Activated CD8-positive, alpha-beta T cell treated with anti-CD3 and anti-CD28 coated beads for 36 hours (primary cell): ENCODE data around the gene MICAL3. TPM values are rescaled to one million over a fixed set of nuclear protein-coding genes. Genes with fewer than 3 reads are reported as not detected.

Experiments
- ATAC-seq: fragments of 200-7000 bp; cut with Tn5 transposase; one replicate; pipeline ENCODE4 v1.10.0; 2021; ENCODE audit warnings: mild to moderate bottlenecking, moderate library complexity
- CTCF ChIA-PET: fragments of 350-600 bp; sonication (Branson Sonifier 250); formaldehyde crosslinking; loops from one replicate; lab custom pipeline; 2021; ENCODE audit warnings: antibody characterized with exemption; lab: Charles Lee
- POLR2A ChIA-PET: fragments of 350-600 bp; sonication (Branson Sonifier 250); formaldehyde crosslinking; loops from one replicate; lab custom pipeline; 2021; ENCODE audit warnings: antibody characterized with exemption; lab: Charles Lee
- DNase-seq: peaks from one replicate; pipeline ENCODE4 v3.0.0-alpha.2; 2020
- H3K27ac Mint-ChIP-seq: one replicate; pipeline ENCODE4 v1.8.0; 2021; ENCODE audit warnings: mild to moderate bottlenecking, mixed read lengths
- H3K27me3 Mint-ChIP-seq: one replicate; pipeline ENCODE4 v1.8.0; 2021; ENCODE audit warnings: mixed read lengths
- H3K36me3 Mint-ChIP-seq: one replicate; pipeline ENCODE4 v1.8.0; 2021; ENCODE audit warnings: low read depth, mixed read lengths
- H3K4me1 Mint-ChIP-seq: one replicate; pipeline ENCODE4 v1.8.0; 2021; ENCODE audit warnings: low read depth, mixed read lengths
- H3K4me3 Mint-ChIP-seq: one replicate; pipeline ENCODE4 v1.8.0; 2021; ENCODE audit warnings: mild to moderate bottlenecking, moderate library complexity, mixed read lengths
- H3K9me3 Mint-ChIP-seq: one replicate; pipeline ENCODE4 v1.8.0; 2021; ENCODE audit warnings: mixed read lengths
- CTCF ChIP-seq: fragments of 200-600 bp; IDR thresholded peaks from one replicate; pipeline ENCODE4 v1.8.0; 2022; ENCODE audit warnings: antibody characterized with exemption, mild to moderate bottlenecking
- intact Hi-C: fragments of 100-400 bp; cut with micrococcal nuclease; formaldehyde crosslinking; loops from one replicate; pipeline ENCODE4 v1.10.0; 2022
- total RNA-seq, 2 experiments: library from RNA; stranded (reverse); gene quantifications; one replicate each; pipeline ENCODE4 v1.2.3, GENCODE V29; 2021

Gene MICAL3
- total RNA-seq, 2 experiments from 2014 or later = 31.6 to 32.4 TPM

DNA sequence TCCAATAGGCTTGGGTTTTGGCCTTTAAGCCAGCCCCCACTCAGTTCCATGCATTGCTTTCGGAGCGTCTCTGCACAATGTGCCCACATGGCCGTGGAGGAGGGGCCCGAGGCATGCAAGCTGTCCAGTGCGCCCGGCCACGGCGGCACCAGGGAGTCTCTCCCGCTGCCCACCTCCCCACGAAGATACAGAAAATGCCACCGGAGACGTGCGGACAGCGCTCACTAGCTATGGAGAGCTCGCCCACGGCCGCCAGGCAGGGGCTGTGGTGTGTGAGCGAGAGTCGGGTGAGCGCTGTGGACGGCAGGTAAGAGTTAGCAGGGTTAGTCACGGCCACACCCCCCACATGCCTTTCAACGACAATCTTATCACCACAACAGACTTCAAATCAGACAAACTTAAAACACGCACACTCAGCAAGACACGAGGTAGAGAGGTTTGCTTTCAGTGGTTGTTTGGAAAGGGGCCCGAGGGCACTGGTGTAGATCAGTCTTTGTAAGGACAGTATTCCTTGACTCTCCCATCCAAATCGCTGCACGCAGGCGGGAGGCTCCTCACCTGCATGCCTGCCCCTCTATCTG, 231.4 kb downstream of the MICAL3 start:
- CTCF ChIA-PET = no interaction called here
- ATAC-seq = no peak

DNA sequence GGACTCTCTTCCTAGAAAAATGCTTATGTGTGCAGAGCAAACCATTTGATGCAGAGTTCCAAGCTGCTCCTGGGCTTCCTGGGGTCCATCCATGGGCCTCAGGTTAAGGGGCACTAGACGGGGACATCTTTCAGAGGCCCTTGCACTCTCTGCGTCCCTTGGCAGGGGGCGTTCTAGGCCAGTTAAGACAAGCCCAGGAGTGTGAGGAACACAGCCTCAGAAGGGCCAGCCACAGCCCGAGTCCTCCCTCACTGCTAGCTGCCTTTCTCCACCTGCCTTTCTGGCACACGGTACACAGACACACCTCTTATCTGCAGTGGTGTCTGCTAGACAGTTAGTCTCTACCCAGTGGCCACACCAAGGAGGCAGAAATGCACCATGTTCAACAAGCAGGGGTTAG, 232.1 kb downstream of the MICAL3 start:
- POLR2A ChIA-PET = no interaction called here
- no peak overlapping the region for H3K4me3 Mint-ChIP-seq
- intact Hi-C loops = no loop called here
- no peak overlapping the region for H3K27ac Mint-ChIP-seq
- no peaks in the 10 kb centered on the region for H3K9me3 Mint-ChIP-seq
- no peaks in the 10 kb centered on the region for H3K4me1 Mint-ChIP-seq
- H3K27me3 Mint-ChIP-seq = no peaks in the 10 kb centered on the region
- CTCF ChIA-PET = no interaction called here
- no peak for ATAC-seq
- DNase-seq = no peak
- TF ChIP-seq CTCF = no peak
- no peaks in the 10 kb centered on the region for H3K36me3 Mint-ChIP-seq

More for the DNA sequence above, 231.4 kb downstream of the MICAL3 start:
- Mint-ChIP-seq H3K36me3 (no peaks in the 10 kb centered on the region), H3K4me1 (no peaks in the 10 kb centered on the region), H3K4me3 (no peak overlapping the region), H3K9me3 (no peaks in the 10 kb centered on the region), H3K27me3 (no peaks in the 10 kb centered on the region), H3K27ac (no peak overlapping the region)
- no peak for DNase-seq
- intact Hi-C loops = no loop called here
- TF ChIP-seq CTCF = no peak
- POLR2A ChIA-PET = no interaction called here

- ATAC-seq = no peak
- H3K4me1 Mint-ChIP-seq = no peaks in the 10 kb centered on the region
- no peaks in the 10 kb centered on the region for H3K27me3 Mint-ChIP-seq
- DNase-seq = no peak
- ChIA-PET CTCF (interaction anchor here (0.8 to 8.4 kb wide), 3 partner anchors 39 to 58 kb away, joined by 3 to 137 read pairs (median 3); no protein-coding TSS in a partner anchor), POLR2A (no interaction called here)
- no peak for TF ChIP-seq CTCF
- H3K36me3 Mint-ChIP-seq = no peaks in the 10 kb centered on the region
- no peak overlapping the region for H3K27ac Mint-ChIP-seq
- H3K9me3 Mint-ChIP-seq = no peaks in the 10 kb centered on the region
- no peak overlapping the region for H3K4me3 Mint-ChIP-seq
- intact Hi-C loops = no loop called here
These were observed 233.2 kb downstream of the MICAL3 start for GRCh38 chr22:17791196-17791595.

- ChIA-PET POLR2A (no interaction called here), CTCF (interaction anchor here (8.4 kb wide), 1 partner anchor 48 kb away, joined by 137 read pairs; no protein-coding TSS in a partner anchor)
- Mint-ChIP-seq H3K27ac (no peak overlapping the region), H3K4me1 (no peaks in the 10 kb centered on the region), H3K9me3 (no peaks in the 10 kb centered on the region), H3K4me3 (no peak overlapping the region), H3K36me3 (no peaks in the 10 kb centered on the region), H3K27me3 (no peaks in the 10 kb centered on the region)
- no peak for DNase-seq
- intact Hi-C loops = no loop called here
- TF ChIP-seq CTCF = no peak
- ATAC-seq = no peak
These were observed 234.8 kb downstream of the MICAL3 start for GRCh38 chr22:17789379-17790200.
